Astrocyte (in vitro differentiated cells and primary cell): ENCODE measurements around the gene IGSF23. TPM values are rescaled to one million over a fixed set of nuclear protein-coding genes. Genes with fewer than 3 reads are reported as not detected.

Experiments used
- DNase-seq: peaks from one replicate; pipeline ENCODE4 v3.0.0-alpha.2; 2010; ENCODE audit warnings: low read depth
- FAIRE-seq: peaks from 2 replicates; lab custom pipeline; 2011; peaks lifted over from hg19 to GRCh38; lab: Jason Lieb, UNC
- H2AFZ ChIP-seq: 2 replicates; pipeline ENCODE4 v1.6.0; 2012; ENCODE audit warnings: low read depth, low read length, inconsistent platforms
- H3K27ac ChIP-seq: 2 replicates; pipeline ENCODE4 v1.5.1; 2011; ENCODE audit warnings: low read depth, low read length, inconsistent platforms
- H3K27me3 ChIP-seq: 2 replicates; pipeline ENCODE4 v1.6.0; 2011; ENCODE audit warnings: low read length, inconsistent platforms; ENCODE audit not compliant: insufficient read depth
- H3K36me3 ChIP-seq: 2 replicates; pipeline ENCODE4 v1.5.1; 2011; ENCODE audit warnings: low read length, inconsistent platforms; ENCODE audit not compliant: insufficient read depth
- H3K4me1 ChIP-seq: 2 replicates; pipeline ENCODE4 v1.5.1; 2011; ENCODE audit warnings: low read length, inconsistent platforms; ENCODE audit not compliant: insufficient read depth
- H3K4me2 ChIP-seq: 2 replicates; pipeline ENCODE4 v1.6.0; 2012; ENCODE audit warnings: low read length, inconsistent platforms
- H3K4me3 ChIP-seq: 2 replicates; pipeline ENCODE4 v1.5.1; 2011; ENCODE audit warnings: low read depth, mild to moderate bottlenecking, low read length, inconsistent platforms; ENCODE audit not compliant: insufficient read depth
- H3K79me2 ChIP-seq: 2 replicates; pipeline ENCODE4 v1.6.0; 2012; ENCODE audit warnings: mild to moderate bottlenecking, low read length, inconsistent platforms; ENCODE audit not compliant: insufficient read depth
- H3K9ac ChIP-seq: 2 replicates; pipeline ENCODE4 v1.6.0; 2012; ENCODE audit warnings: mild to moderate bottlenecking, low read length, inconsistent platforms
- H3K9me3 ChIP-seq: 2 replicates; pipeline ENCODE4 v1.5.1; 2012; ENCODE audit warnings: low read depth, mild to moderate bottlenecking, low read length, inconsistent platforms; ENCODE audit not compliant: insufficient read depth
- H4K20me1 ChIP-seq: 2 replicates; pipeline ENCODE4 v1.6.0; 2012; ENCODE audit warnings: low read length, inconsistent platforms; ENCODE audit not compliant: insufficient read depth
- H3K27ac Mint-ChIP-seq: one replicate; pipeline ENCODE4 v1.8.0; 2021; ENCODE audit warnings: mild to moderate bottlenecking, mixed read lengths; ENCODE audit not compliant: unreplicated experiment
- H3K27me3 Mint-ChIP-seq: one replicate; pipeline ENCODE4 v1.8.0; 2021; ENCODE audit warnings: low read depth, mixed read lengths; ENCODE audit not compliant: unreplicated experiment
- H3K36me3 Mint-ChIP-seq: one replicate; pipeline ENCODE4 v1.8.0; 2021; ENCODE audit warnings: low read depth, mixed read lengths; ENCODE audit not compliant: unreplicated experiment
- H3K4me1 Mint-ChIP-seq: one replicate; pipeline ENCODE4 v1.8.0; 2021; ENCODE audit warnings: low read depth, mixed read lengths; ENCODE audit not compliant: unreplicated experiment
- H3K4me3 Mint-ChIP-seq: one replicate; pipeline ENCODE4 v1.8.0; 2021; ENCODE audit warnings: mild to moderate bottlenecking, moderate library complexity, mixed read lengths; ENCODE audit not compliant: unreplicated experiment
- H3K9me3 Mint-ChIP-seq: one replicate; pipeline ENCODE4 v1.8.0; 2021; ENCODE audit warnings: mild to moderate bottlenecking, mixed read lengths; ENCODE audit not compliant: unreplicated experiment
- CTCF ChIP-seq: IDR thresholded peaks from 2 replicates; pipeline ENCODE4 v1.5.1; 2011; ENCODE audit warnings: low read depth, mild to moderate bottlenecking, inconsistent platforms, low read length, moderate library complexity; ENCODE audit not compliant: insufficient read depth
- EZH2 ChIP-seq: IDR thresholded peaks from 2 replicates; pipeline ENCODE4 v1.6.1; 2012; ENCODE audit warnings: mild to moderate bottlenecking, low read length, inconsistent platforms; ENCODE audit not compliant: insufficient read depth
- microRNA-seq: library from miRNA; unstranded; fragments of <30 nt; microRNA quantifications from one replicate; pipeline ENCODE4 v1.2.0, GENCODE V29; 2020
- total RNA-seq: library from RNA; stranded (reverse); gene quantifications from 2 replicates; pipeline ENCODE4 v1.2.1, GENCODE V29; 2021

IGSF23 gene
- total RNA-seq, 1 donor from 2014 or later, result not detected

GRCh38 chr19:44685877-44686276 is 72.5 kb downstream of the IGSF23 start:
- H3K9ac ChIP-seq, result no peak overlapping the region
- Mint-ChIP-seq H3K27me3 (peaks cover 2% of the 10 kb centered on the region), H3K4me3 (no peak overlapping the region), H3K4me1 (peaks cover 12% of the 10 kb centered on the region), H3K9me3 (no peaks in the 10 kb centered on the region), H3K27ac (no peak overlapping the region), H3K36me3 (peaks cover 5% of the 10 kb centered on the region)
- peaks cover 12% of the 10 kb centered on the region for H3K4me1 ChIP-seq
- H2AFZ ChIP-seq, result no peak overlapping the region
- no peaks in the 10 kb centered on the region for H3K79me2 ChIP-seq
- H3K4me3 ChIP-seq, result no peak overlapping the region
- no peaks in the 10 kb centered on the region for H4K20me1 ChIP-seq
- no peaks in the 10 kb centered on the region for H3K27me3 ChIP-seq
- no peak for FAIRE-seq
- no peaks in the 10 kb centered on the region for H3K9me3 ChIP-seq
- peak overlapping the region; percentile 49 for H3K27ac ChIP-seq
- TF ChIP-seq EZH2 (no peak), CTCF (no peak)
- peak; percentile 64 for DNase-seq
- H3K4me2 ChIP-seq, result peak overlapping the region; percentile 29
- no peaks in the 10 kb centered on the region for H3K36me3 ChIP-seq

Small RNA genes lying within 50 kb of the gene (microRNA-seq; reads per million reads assigned to microRNA genes)
- gene MIR4531, result not detected

Other genes with a start within 250 kb of the IGSF23 start
- gene ZNF285, start 212.0 kb upstream of the IGSF23 start, total RNA-seq, result 2.1 and 2.9 TPM in 2 replicates
- gene ZNF229, start 165.1 kb upstream of the IGSF23 start, total RNA-seq, result 9.5 and 9.8 TPM in 2 replicates
- gene ZNF180, start 113.0 kb upstream of the IGSF23 start, total RNA-seq, result 3.2 and 5.3 TPM in 2 replicates
- not detected in 2 replicates for gene CEACAM20, start 83.9 kb upstream of the IGSF23 start, total RNA-seq
- 81.6 and 83.5 TPM in 2 replicates for gene PVR, start 30.3 kb downstream of the IGSF23 start, total RNA-seq
- gene CEACAM19, start 57.9 kb downstream of the IGSF23 start, total RNA-seq, result 5.8 and 8.0 TPM in 2 replicates
- 0.14 TPM in 1 of 2 replicates, not detected in the other for gene CEACAM16, start 85.6 kb downstream of the IGSF23 start, total RNA-seq
- gene BCL3, start 135.1 kb downstream of the IGSF23 start, total RNA-seq, result 16.9 and 17.3 TPM in 2 replicates
- gene CBLC, start 164.3 kb downstream of the IGSF23 start, total RNA-seq, result not detected in 2 replicates
- 11.5 and 14.0 TPM in 2 replicates for gene BCAM, start 195.5 kb downstream of the IGSF23 start, total RNA-seq
- gene NECTIN2, start 232.7 kb downstream of the IGSF23 start, total RNA-seq, result 297 and 302 TPM in 2 replicates